ENCODE data around the gene TRIM2.
"Not testable (repeated sequence)": the region's sequence is repeated elsewhere in the genome, so short reads cannot be mapped to it uniquely, and the experiment has no call there.

Gene TRIM2

GRCh38 chr4:153189016-153189801, 15.0 kb upstream of the TRIM2 start:
- DNase-seq: peak; percentile 55

- DNase-seq: no peak
Observed at GRCh38 chr4:153191795-153192363, 12.4 kb upstream of the TRIM2 start.

- no peak for DNase-seq
Observed at GRCh38 chr4:153197301-153197700, 6.9 kb upstream of the TRIM2 start.

GRCh38 chr4:153198719-153199118, 5.5 kb upstream of the TRIM2 start:
- no peak for DNase-seq

GRCh38 chr4:153203746-153204145, 497 bp upstream of the TRIM2 start:
- DNase-seq: not testable (repeated sequence)

- no peak for DNase-seq
Observed at GRCh38 chr4:153204728-153205648, 745 bp downstream of the TRIM2 start.

- DNase-seq: no peak
Observed at GRCh38 chr4:153205757-153206156, 1.5 kb downstream of the TRIM2 start.

GRCh38 chr4:153206534-153206933, 2.3 kb downstream of the TRIM2 start:
- no peak for DNase-seq

- no peak for DNase-seq
Observed at GRCh38 chr4:153207027-153207426, 2.8 kb downstream of the TRIM2 start.

GRCh38 chr4:153207567-153207966, 3.3 kb downstream of the TRIM2 start:
- no peak for DNase-seq

- no peak for DNase-seq
Observed at GRCh38 chr4:153209410-153209809, 5.2 kb downstream of the TRIM2 start.

GRCh38 chr4:153210727-153211126, 6.5 kb downstream of the TRIM2 start:
- no peak for DNase-seq

GRCh38 chr4:153211986-153212728, 7.9 kb downstream of the TRIM2 start:
- peak; percentile 91 for DNase-seq

- no peak for DNase-seq
Observed at GRCh38 chr4:153212736-153213135, 8.5 kb downstream of the TRIM2 start.

- no peak for DNase-seq
Observed at GRCh38 chr4:153215921-153216320, 11.7 kb downstream of the TRIM2 start.

GRCh38 chr4:153216546-153216945, 12.3 kb downstream of the TRIM2 start:
- DNase-seq: no peak

GRCh38 chr4:153217440-153217839, 13.2 kb downstream of the TRIM2 start:
- DNase-seq: peak; percentile 85

GRCh38 chr4:153218961-153219360, 14.7 kb downstream of the TRIM2 start:
- no peak for DNase-seq

GRCh38 chr4:153220682-153221395, 16.6 kb downstream of the TRIM2 start:
- DNase-seq: peak; percentile 87

GRCh38 chr4:153221783-153222706, 17.8 kb downstream of the TRIM2 start:
- DNase-seq: peak; percentile 85
